NOMO-1 treated with DMSO at 0.1 percent for 48 hours (cell line): ENCODE data around the gene GABRG2.
"Not testable (repeated sequence)": the region's sequence is repeated elsewhere in the genome, so short reads cannot be mapped to it uniquely, and the experiment has no call there.

ENCODE experiments used
- DNase-seq: peaks from one replicate; lab custom pipeline; 2025; ENCODE audit not compliant: unreplicated experiment; lab: John Stamatoyannopoulos, UW

GABRG2 gene

GRCh38 chr5:162067655-162068411, at the start of gene GABRG2:
Gene GABRG2 (plus strand): TSS chr5:162067773. CDS start chr5:162068000, 227 bp downstream.
- DNase-seq: no peak

- DNase-seq: no peak
Observed at GRCh38 chr5:162025312-162025711, 42.3 kb upstream of the GABRG2 start.

- no peak for DNase-seq
Observed at GRCh38 chr5:162026803-162027202, 40.8 kb upstream of the GABRG2 start.

GRCh38 chr5:162037431-162037830, 30.1 kb upstream of the GABRG2 start:
- no peak for DNase-seq

GRCh38 chr5:162047279-162047678, 20.3 kb upstream of the GABRG2 start:
- DNase-seq: no peak

GRCh38 chr5:162052676-162053075, 14.9 kb upstream of the GABRG2 start:
- DNase-seq: no peak

- DNase-seq: not testable (repeated sequence)
Observed at GRCh38 chr5:162055095-162055494, 12.5 kb upstream of the GABRG2 start.

- DNase-seq: no peak
Observed at GRCh38 chr5:162067162-162067561, 411 bp upstream of the GABRG2 start.

- DNase-seq: peak; percentile 3
Observed at GRCh38 chr5:162068412-162068811, 839 bp downstream of the GABRG2 start.

- DNase-seq: no peak
Observed at GRCh38 chr5:162068936-162069335, 1.4 kb downstream of the GABRG2 start.

- no peak for DNase-seq
Observed at GRCh38 chr5:162078805-162079204, 11.2 kb downstream of the GABRG2 start.

- no peak for DNase-seq
Observed at GRCh38 chr5:162091336-162091735, 23.8 kb downstream of the GABRG2 start.

GRCh38 chr5:162096448-162096847, 28.9 kb downstream of the GABRG2 start:
- DNase-seq: no peak

- no peak for DNase-seq
Observed at GRCh38 chr5:162107591-162107990, 40.0 kb downstream of the GABRG2 start.

- no peak for DNase-seq
Observed at GRCh38 chr5:162119801-162120200, 52.2 kb downstream of the GABRG2 start.

GRCh38 chr5:162128117-162128516, 60.5 kb downstream of the GABRG2 start:
- DNase-seq: no peak

GRCh38 chr5:162132348-162132747, 64.8 kb downstream of the GABRG2 start:
- DNase-seq: no peak

GRCh38 chr5:162139190-162139589, 71.6 kb downstream of the GABRG2 start:
- no peak for DNase-seq

- DNase-seq: no peak
Observed at GRCh38 chr5:162154242-162154641, 86.7 kb downstream of the GABRG2 start.

GRCh38 chr5:162160401-162160800, 92.8 kb downstream of the GABRG2 start:
- no peak for DNase-seq

GRCh38 chr5:162163663-162164062, 96.1 kb downstream of the GABRG2 start:
- no peak for DNase-seq

GRCh38 chr5:162174358-162174974, 106.9 kb downstream of the GABRG2 start:
- DNase-seq: peak; percentile 51

GRCh38 chr5:162187371-162187770, 119.8 kb downstream of the GABRG2 start:
- DNase-seq: no peak
